ENCODE results near the gene ERICH4.
A peak's percentile ranks its signal among the peaks of the same experiment; 100 is the strongest.

The ERICH4 gene

DNA sequence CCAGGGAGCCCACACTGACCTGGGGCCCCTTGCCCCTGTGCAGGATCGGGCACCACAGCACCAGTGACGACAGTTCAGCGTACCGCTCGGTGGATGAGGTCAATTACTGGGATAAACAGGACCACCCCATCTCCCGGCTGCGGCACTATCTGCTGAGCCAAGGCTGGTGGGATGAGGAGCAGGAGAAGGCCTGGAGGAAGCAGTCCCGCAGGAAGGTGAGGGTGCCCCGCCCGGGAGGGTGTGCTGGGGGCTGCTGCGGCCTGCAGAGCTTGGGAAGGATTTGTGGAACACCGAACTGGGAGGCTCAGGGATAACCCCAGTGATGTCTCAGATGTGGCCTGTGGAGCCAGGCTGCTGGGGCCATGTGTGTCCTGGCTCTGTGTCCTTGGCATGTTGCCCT lies 20.0 kb upstream of the ERICH4 start:
- no peak for TF ChIP-seq CTCF (conservative IDR thresholded peaks at IDR 0.05; ENCODE audit: low read depth, low read length)
- DNase-seq (ENCODE audit: low read depth) = no peak
- H3K4me3 ChIP-seq (ENCODE audit: low read depth, low read length) = no peak overlapping the region

DNA sequence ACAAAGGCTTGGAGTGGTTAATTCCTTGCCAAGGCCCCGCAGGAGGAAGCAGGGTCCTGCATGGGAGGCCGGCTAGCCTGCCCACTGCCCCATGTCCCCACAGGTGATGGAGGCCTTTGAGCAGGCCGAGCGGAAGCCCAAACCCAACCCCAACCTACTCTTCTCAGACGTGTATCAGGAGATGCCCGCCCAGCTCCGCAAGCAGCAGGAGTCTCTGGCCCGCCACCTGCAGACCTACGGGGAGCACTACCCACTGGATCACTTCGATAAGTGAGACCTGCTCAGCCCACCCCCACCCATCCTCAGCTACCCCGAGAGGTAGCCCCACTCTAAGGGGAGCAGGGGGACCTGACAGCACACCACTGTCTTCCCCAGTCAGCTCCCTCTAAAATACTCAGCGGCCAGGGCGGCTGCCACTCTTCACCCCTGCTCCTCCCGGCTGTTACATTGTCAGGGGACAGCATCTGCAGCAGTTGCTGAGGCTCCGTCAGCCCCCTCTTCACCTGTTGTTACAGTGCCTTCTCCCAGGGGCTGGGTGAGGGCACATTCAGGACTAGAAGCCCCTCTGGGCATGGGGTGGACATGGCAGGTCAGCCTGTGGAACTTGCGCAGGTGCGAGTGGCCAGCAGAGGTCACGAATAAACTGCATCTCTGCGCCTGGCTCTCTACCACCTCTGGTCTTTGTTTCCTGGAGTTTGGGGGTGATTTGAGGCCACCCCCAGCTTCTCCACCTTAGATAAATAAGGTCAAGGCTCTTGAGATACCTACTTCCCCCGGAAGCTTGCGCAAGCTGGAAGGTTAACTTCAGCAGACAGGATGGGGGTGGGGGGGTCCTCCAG lies 18.4 kb upstream of the ERICH4 start:
- no peak overlapping the region for H3K4me3 ChIP-seq (ENCODE audit: low read depth, low read length)
- no peak for TF ChIP-seq CTCF (conservative IDR thresholded peaks at IDR 0.05; ENCODE audit: low read depth, low read length)
- no peak for DNase-seq (ENCODE audit: low read depth)

DNA sequence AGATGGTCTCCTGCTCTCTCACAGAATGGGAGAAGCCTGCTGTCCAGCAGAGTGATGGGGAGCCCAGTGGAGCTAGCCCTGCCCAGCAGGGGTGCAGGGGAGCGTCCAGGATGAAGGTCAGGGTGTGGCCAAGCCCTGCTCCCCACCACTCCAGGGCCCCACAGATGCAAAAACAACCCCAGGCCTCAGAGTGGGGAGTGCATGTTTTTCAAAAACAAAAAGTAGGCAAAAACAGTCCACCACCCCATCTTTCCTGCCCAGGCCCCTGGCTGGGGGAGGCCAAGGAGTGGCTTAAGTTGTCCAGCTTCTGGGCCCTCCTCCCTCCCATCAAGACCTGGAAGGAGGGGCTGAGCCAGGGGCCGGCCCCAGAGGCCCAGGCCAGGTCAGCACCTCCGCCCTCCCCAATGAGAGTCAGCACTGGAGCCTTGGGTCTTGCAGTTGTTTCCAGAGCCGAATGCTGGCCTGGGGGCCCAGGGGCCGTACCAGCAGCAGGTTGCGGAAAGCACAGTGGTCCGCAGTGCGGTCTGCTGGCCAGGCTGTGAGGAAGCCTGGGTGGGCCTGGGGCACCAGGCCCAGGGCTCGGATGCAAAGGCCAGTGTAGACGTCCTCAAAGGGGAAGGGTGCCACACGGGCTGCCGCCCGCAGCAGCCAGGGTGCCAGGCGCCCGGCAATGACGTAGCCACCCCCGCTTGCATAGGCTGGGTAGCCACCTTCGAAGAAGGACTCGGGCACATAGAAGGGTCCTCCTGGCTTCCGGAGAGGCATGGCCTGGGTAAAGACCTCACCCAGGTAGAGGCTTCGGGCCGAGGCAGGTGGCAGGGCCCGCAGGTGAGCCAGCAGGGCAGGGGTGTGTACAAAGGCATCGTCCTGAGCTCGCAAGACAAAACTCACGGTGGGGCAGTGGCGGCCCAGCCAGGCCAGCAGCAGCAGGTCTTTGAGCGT lies 17.5 kb upstream of the ERICH4 start:
- H3K4me3 ChIP-seq (ENCODE audit: low read depth, low read length) = no peak overlapping the region
- DNase-seq (ENCODE audit: low read depth) = no peak
- no peak for TF ChIP-seq CTCF (conservative IDR thresholded peaks at IDR 0.05; ENCODE audit: low read depth, low read length)

DNA sequence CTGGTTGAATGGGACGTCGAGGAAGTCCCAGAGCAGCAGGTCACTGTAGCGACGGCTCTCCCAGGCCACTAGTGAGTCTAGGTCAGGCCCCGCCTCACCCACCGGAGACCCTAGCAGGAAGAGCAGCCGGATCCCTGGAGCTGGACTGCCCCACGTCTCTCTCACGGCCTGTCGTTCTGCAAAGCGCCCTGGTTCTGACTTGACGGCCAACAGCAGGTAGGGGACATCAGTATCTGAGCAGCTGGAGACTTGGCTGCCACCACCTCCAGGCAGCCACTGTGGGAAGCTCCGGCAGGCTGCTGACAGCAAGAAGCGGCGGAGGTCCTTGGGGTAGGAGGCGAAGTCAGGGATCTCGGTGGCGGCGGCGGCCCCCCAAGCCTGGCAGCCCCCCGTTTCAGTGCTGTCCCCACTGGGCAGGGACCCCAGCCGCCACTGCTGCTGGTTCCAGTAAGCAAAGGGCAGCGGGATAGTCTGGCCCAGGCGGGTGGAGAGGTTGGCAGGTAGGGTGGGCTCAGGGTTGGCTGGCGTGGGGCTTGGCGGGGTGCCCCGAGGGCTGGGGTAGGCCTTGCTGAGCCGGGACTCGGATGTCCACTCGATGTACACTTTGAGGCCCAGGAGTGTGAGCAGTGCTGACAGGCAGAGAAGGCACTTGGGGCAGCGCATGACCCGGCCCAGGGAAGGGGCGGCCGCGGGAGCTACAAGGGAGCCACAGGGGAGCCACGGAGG lies 16.7 kb upstream of the ERICH4 start:
- no peak for DNase-seq (ENCODE audit: low read depth)
- H3K4me3 ChIP-seq (ENCODE audit: low read depth, low read length) = no peak overlapping the region
- TF ChIP-seq CTCF (conservative IDR thresholded peaks at IDR 0.05; ENCODE audit: low read depth, low read length) = no peak

DNA sequence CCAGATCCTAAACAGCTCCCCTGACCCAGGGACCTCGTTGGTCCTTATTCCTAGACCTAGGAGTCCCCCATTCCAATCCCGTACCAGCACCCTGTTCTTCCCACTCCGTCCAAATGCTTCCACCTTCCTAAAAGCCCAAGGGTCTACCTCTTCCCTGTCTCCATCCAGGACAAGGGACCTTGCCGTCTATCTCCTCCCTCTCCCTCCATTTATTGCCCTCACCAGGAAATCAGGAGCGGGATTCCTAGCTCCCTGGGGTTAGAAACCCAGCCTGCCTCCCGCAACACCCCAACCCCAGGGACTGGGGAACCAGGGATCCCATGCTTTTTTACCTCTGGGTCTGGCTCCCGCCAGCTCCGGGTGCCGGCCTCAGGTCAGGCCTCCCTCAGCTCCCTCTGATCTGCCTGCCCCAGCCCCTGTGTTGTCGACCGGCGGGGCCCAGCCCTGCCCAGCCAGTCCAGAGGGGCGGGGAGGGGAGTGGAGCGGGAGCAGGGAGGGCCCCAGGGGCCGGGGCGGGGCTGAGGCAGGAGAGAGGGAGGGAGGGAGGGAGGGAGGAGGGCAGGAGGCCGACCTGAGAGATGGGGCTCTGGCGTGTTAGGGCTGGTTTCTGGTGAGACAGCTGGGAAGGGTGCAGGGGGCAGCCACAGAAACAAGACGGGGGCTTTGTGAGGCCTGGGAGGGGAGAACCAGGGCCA lies 15.9 kb upstream of the ERICH4 start, which contains the start of gene B3GNT8:
TSS of gene B3GNT8 (minus strand) at position 423 of the 695 bp plus-strand sequence. CDS start 596 bp downstream, outside the sequence.
- no peak for TF ChIP-seq CTCF (conservative IDR thresholded peaks at IDR 0.05; ENCODE audit: low read depth, low read length)
- H3K4me3 ChIP-seq (ENCODE audit: low read depth, low read length) = peak within 1 kb of the TSS; percentile 51
- peak; percentile 70 for DNase-seq (ENCODE audit: low read depth)

All from choroid plexus epithelial cell (primary cell).